Esophagus squamous epithelium (tissue), 5 donors: ENCODE measurements around the gene DZIP1. TPM values are rescaled to one million over a fixed set of nuclear protein-coding genes. Genes with fewer than 3 reads are reported as not detected.

Experiments
- DNase-seq: peaks from one replicate; lab custom pipeline; 2025; lab: John Stamatoyannopoulos, UW
- H3K27ac ChIP-seq, 4 donors: fragments of 200-600 bp; sonication (generic); one replicate each; pipeline ENCODE4 v1.5.1; 2016 to 2019; ENCODE audit warnings: mild to moderate bottlenecking in 1 of 4
- H3K27me3 ChIP-seq, 4 donors: fragments of 200-600 bp; sonication (generic); 1 replicate in 3 of 4; 2 replicates in 1 of 4; pipeline versions ENCODE4 v1.5.1 to v1.6.0; 2017 to 2021; ENCODE audit warnings: antibody characterized with exemption in 1 of 4
- H3K36me3 ChIP-seq, 3 donors: fragments of 200-600 bp; sonication (generic); one replicate each; pipeline ENCODE4 v1.5.1; 2016 to 2019
- H3K4me1 ChIP-seq, 3 donors: fragments of 200-600 bp; sonication (generic); one replicate each; pipeline ENCODE4 v1.5.1; 2017 to 2019
- H3K4me3 ChIP-seq, 4 donors: fragments of 200-600 bp; sonication (generic); 1 replicate in 3 of 4; 2 replicates in 1 of 4; pipeline ENCODE4 v1.5.1; 2016 to 2019; ENCODE audit warnings: mild to moderate bottlenecking in 2 of 4, moderate library complexity in 1 of 4
- H3K9me3 ChIP-seq, 3 donors: fragments of 200-600 bp; sonication (generic); one replicate each; pipeline ENCODE4 v1.5.1; 2016 to 2019
- CTCF ChIP-seq, 6 experiments: fragments of 450-650 bp in 4 of 6; fragments of 200-600 bp in 2 of 6; sonication (generic) in 2 of 6; IDR thresholded peaks; one replicate each; pipeline ENCODE4 v1.5.1; 2016 to 2019; ENCODE audit warnings: antibody characterized with exemption in 6 of 6, mild to moderate bottlenecking in 4 of 6, moderate library complexity in 4 of 6
- POLR2A ChIP-seq, 4 donors: fragments of 450-650 bp; IDR thresholded peaks; one replicate each; pipeline ENCODE4 v1.6.1; 2017; ENCODE audit warnings: antibody characterized with exemption in 4 of 4, mild to moderate bottlenecking in 4 of 4, moderate library complexity in 3 of 4
- WGBS, 2 donors: methylation state at CpG; one replicate each; pipeline ENCODE4 v1.1.5; 2018; 5-methylcytosine and 5-hydroxymethylcytosine counted together
- intact Hi-C: fragments of 100-400 bp; cut with DNase I; formaldehyde crosslinking; loops from one replicate; pipeline ENCODE4 v1.15.0; 2022
- total RNA-seq, 4 donors: library from RNA; depleted of rRNA; stranded (reverse); fragments of >200 nt; gene quantifications; one replicate each; pipeline ENCODE4 v1.1.0, GENCODE V29; 2016
- donor health status: DM: yes; HTN: yes; CAD: no.

Gene DZIP1
- total RNA-seq, 4 donors from 2014 or later = 2.9 to 12.8 (median 7.0) TPM

DNA sequence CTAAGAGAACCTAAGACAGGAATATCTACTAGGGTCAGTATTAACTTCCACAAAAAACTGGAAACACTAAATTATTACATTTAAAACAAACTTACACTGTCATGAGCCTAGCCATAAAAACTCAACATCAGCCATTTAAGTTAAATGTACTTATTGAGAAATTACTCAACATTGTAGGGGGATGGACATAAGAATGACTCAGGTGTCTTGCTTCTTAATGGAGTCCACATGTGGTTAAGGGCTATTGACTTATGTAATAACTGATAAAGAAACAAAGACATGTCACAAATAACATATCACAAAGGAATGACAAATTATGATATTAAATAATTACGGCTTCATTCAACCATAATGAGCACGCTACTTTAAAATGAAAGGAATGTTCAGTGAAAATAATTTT, 55.8 kb downstream of the DZIP1 start:
- intact Hi-C loops = no loop called here
- Histone ChIP-seq H3K27me3 (no peaks in the 10 kb centered on the region), H3K9me3 (no peaks in the 10 kb centered on the region), H3K27ac (no peak overlapping the region), H3K4me1 (no peaks in the 10 kb centered on the region), H3K36me3 (peaks cover 0 to 31% (median 0%) of the 10 kb centered on the region in 3 donors), H3K4me3 (no peak overlapping the region)
- TF ChIP-seq CTCF (IDR thresholded peaks at IDR 0.05) (no peak), POLR2A (IDR thresholded peaks at IDR 0.05) (no peak)
- WGBS, 2 donors = 88 to 93% methylated on average over 2 of the region's 2 CpGs
- no peak for DNase-seq

DNA sequence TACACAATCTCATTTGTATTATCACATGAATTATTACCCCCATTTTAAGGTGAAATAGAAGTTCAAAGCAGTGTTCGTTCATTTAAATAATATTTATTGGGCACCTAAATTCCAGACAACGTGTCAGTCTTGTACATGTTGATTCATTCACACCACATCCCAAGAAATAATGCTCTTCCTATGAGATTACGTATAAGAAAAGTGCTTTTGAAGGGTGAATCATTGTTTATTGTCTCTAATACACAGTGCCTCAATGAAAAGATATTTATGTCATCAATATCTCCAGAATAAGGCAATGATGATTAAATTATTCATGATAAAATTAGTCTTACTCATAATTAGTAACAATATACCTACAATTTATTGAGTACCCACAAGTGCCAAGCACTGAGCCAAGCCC, 56.4 kb downstream of the DZIP1 start:
- intact Hi-C loops = no loop called here
- no peaks in the 10 kb centered on the region for H3K9me3 ChIP-seq
- H3K27ac ChIP-seq = no peak overlapping the region
- no peak for DNase-seq
- TF ChIP-seq CTCF (IDR thresholded peaks at IDR 0.05) = no peak
- TF ChIP-seq POLR2A (IDR thresholded peaks at IDR 0.05) = no peak
- H3K27me3 ChIP-seq = no peaks in the 10 kb centered on the region
- H3K4me1 ChIP-seq = no peaks in the 10 kb centered on the region
- H3K4me3 ChIP-seq = no peak overlapping the region
- 53 to 77% methylated on average over 3 of the region's 3 CpGs for WGBS, 2 donors
- H3K36me3 ChIP-seq = peaks cover 0 to 32% (median 0%) of the 10 kb centered on the region in 3 donors

DNA sequence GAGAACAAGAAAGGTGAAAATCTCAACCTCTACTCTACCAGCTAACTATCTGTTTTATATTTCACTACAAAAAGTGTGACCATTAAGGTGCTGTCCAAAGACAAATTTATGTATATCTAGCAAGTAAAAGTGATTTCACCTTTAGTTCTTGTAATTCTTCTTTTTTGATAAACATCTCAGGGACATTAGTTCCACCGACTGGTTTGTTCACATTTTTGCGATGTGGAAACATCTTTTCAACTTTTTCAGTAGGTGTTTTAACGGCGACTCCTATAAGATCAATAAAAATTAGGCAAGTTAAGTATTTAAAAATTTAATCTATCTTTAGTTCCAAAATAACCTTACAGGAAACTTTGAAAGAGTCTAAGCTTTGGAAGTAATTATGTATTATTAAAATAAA, 58.6 kb downstream of the DZIP1 start:
- H3K9me3 ChIP-seq = no peaks in the 10 kb centered on the region
- no peak overlapping the region for H3K4me3 ChIP-seq
- no peak overlapping the region for H3K27ac ChIP-seq
- WGBS, 2 donors = 81 to 92% methylated on average over 4 of the region's 4 CpGs
- no peaks in the 10 kb centered on the region for H3K4me1 ChIP-seq
- peaks cover 0 to 43% (median 0%) of the 10 kb centered on the region in 3 donors for H3K36me3 ChIP-seq
- intact Hi-C loops = no loop called here
- DNase-seq = no peak
- TF ChIP-seq POLR2A (IDR thresholded peaks at IDR 0.05) = no peak
- no peak for TF ChIP-seq CTCF (IDR thresholded peaks at IDR 0.05)
- no peaks in the 10 kb centered on the region for H3K27me3 ChIP-seq

DNA sequence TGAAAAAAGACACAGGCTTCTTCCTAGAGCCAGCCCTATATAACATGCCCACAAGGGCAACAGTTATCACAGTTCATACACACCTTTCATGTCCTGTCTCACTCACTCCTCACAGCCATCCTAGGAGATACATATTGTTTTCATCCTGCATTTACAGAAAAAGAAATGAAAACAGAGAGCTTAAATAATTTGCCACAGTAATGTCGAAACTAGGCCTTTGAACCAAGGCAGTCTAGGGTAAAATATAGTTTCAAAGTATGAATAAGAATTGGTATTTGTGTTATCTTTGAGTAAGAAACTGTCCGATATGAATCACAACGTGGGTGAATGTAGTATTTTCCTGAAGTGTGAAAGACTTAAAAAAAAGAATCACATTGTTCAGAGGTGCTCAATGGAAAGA, 65.2 kb downstream of the DZIP1 start:
- H3K27ac ChIP-seq = no peak overlapping the region
- H3K9me3 ChIP-seq = no peaks in the 10 kb centered on the region
- no peak for DNase-seq
- H3K4me3 ChIP-seq = no peak overlapping the region
- 78 to 79% methylated on average over 3 of the region's 3 CpGs for WGBS, 2 donors
- no peak for TF ChIP-seq CTCF (IDR thresholded peaks at IDR 0.05)
- no peak for TF ChIP-seq POLR2A (IDR thresholded peaks at IDR 0.05)
- H3K4me1 ChIP-seq = no peaks in the 10 kb centered on the region
- H3K36me3 ChIP-seq = peaks cover 0 to 27% (median 0%) of the 10 kb centered on the region in 3 donors
- no peaks in the 10 kb centered on the region for H3K27me3 ChIP-seq
- intact Hi-C loops = no loop called here

DNA sequence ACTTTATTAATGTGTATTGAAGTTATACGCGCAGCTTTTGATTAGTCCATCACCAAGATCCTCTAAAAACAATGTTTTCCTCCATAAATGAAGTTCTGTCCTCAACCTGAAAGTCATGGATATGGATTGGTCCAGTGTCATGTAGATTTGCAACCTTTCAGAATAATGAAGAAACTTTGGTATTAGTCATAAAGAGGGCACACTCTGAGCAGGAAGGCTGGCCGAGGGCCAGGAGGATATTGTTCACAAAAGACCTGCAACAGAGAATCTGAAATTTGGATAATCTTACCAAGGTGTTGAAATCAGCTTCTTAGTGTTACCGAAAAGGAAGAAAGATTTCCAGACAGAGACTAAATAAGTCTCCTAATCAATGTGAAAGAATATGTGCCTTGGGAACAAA, 71.3 kb downstream of the DZIP1 start:
- Histone ChIP-seq H3K9me3 (no peaks in the 10 kb centered on the region), H3K27ac (no peak overlapping the region), H3K4me3 (no peak overlapping the region), H3K4me1 (peaks cover 0 to 13% (median 0%) of the 10 kb centered on the region in 3 donors), H3K36me3 (no peaks in the 10 kb centered on the region), H3K27me3 (peaks cover 0 to 7% (median 0%) of the 10 kb centered on the region in 4 donors)
- intact Hi-C loops = no loop called here
- DNase-seq = no peak
- no peak for TF ChIP-seq POLR2A (IDR thresholded peaks at IDR 0.05)
- no peak for TF ChIP-seq CTCF (IDR thresholded peaks at IDR 0.05)
- WGBS, 2 donors = 49 to 58% methylated on average over 4 of the region's 4 CpGs
